Activated CD8-positive, alpha-beta memory T cell treated with anti-CD3 and anti-CD28 coated beads, Interleukin-2, amount 10 ng/mL, durations not matched to agents 7 days and 5 days (primary cell): ENCODE data around the gene ANOS1. TPM values are rescaled to one million over a fixed set of nuclear protein-coding genes. Genes with fewer than 3 reads are reported as not detected.

Experiments
- ATAC-seq: fragments of 150-1000 bp; cut with Tn5 transposase; one replicate; pipeline ENCODE4 v1.10.0; 2021; ENCODE audit warnings: moderate library complexity
- CTCF ChIA-PET: fragments of 350-600 bp; sonication (Branson Sonifier 250); formaldehyde crosslinking; loops from one replicate; lab custom pipeline; 2021; ENCODE audit warnings: antibody characterized with exemption; lab: Charles Lee
- DNase-seq: peaks from one replicate; pipeline ENCODE4 v3.0.0-alpha.2; 2020
- H3K27ac Mint-ChIP-seq: one replicate; pipeline ENCODE4 v1.8.0; 2021; ENCODE audit warnings: mild to moderate bottlenecking, mixed read lengths
- H3K27me3 Mint-ChIP-seq: one replicate; pipeline ENCODE4 v1.8.0; 2021; ENCODE audit warnings: mixed read lengths
- H3K36me3 Mint-ChIP-seq: one replicate; pipeline ENCODE4 v1.8.0; 2021; ENCODE audit warnings: mild to moderate bottlenecking, mixed read lengths
- H3K4me1 Mint-ChIP-seq: one replicate; pipeline ENCODE4 v1.8.0; 2021; ENCODE audit warnings: mixed read lengths
- H3K4me3 Mint-ChIP-seq: one replicate; pipeline ENCODE4 v1.8.0; 2021; ENCODE audit warnings: mild to moderate bottlenecking, moderate library complexity, mixed read lengths
- H3K9me3 Mint-ChIP-seq: one replicate; pipeline ENCODE4 v1.8.0; 2022; ENCODE audit warnings: low read depth, mixed read lengths
- total RNA-seq, 2 experiments: library from RNA; stranded (reverse); gene quantifications; one replicate each; pipeline ENCODE4 v1.2.3, GENCODE V29; 2021

ANOS1 gene
- total RNA-seq, 2 experiments from 2014 or later, result not detected

GRCh38 chrX:8737883-8738282 lies 5.9 kb upstream of the ANOS1 start:
- H3K27ac Mint-ChIP-seq, result no peak overlapping the region
- H3K4me1 Mint-ChIP-seq, result peaks cover under 1% of the 10 kb centered on the region
- H3K9me3 Mint-ChIP-seq, result no peaks in the 10 kb centered on the region
- DNase-seq, result no peak
- no peak for ATAC-seq
- H3K27me3 Mint-ChIP-seq, result peaks cover 10% of the 10 kb centered on the region
- no peaks in the 10 kb centered on the region for H3K36me3 Mint-ChIP-seq
- CTCF ChIA-PET, result interaction anchor here (1.1 to 1.3 kb wide), 4 partner anchors 8 to 741 kb away, joined by 3 to 5 read pairs (median 3); no protein-coding TSS in a partner anchor
- no peak overlapping the region for H3K4me3 Mint-ChIP-seq

DNA sequence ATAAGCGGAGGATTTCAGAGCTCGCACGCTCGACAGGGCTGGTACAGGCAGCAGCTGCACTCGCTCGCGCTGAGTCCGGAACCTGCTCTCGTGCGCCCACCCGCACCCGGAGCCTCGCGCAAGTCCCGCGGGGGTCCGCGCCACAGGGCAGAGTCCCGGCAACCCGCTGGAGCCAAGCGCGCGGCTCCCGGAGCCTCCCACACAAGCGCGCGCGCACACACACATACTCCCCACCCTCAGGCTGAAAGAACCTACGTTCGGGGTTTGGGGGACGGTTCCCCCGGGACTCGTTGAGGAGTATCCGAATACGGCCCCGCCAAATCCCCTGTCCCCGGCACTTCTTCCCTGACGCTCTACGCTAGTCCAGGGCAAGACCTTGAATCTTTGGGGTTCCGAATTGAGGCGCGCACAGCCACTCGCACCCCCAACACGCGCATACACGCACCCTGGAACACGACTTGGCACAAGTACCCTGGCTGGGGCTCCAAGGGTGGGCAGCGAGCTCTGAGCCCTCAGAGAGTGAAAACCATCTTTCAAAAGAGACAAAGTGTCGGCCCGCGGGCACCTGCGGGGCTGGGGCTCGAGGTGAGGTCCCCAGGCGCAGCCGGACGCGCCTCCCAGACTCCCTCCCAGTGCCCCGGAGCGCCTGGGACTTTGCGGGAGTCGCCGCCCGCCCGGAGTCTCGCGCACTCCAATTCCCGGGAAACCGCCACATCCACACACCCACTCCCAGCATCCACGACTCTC lies 952 bp downstream of the ANOS1 start:
- Mint-ChIP-seq H3K27me3 (peaks cover 35% of the 10 kb centered on the region), H3K27ac (no peak overlapping the region), H3K4me3 (no peak overlapping the region), H3K36me3 (no peaks in the 10 kb centered on the region), H3K9me3 (no peaks in the 10 kb centered on the region), H3K4me1 (peaks cover 2% of the 10 kb centered on the region)
- no peak for ATAC-seq
- CTCF ChIA-PET, result no interaction called here
- DNase-seq, result no peak

GRCh38 chrX:8729811-8730210 lies 2.1 kb downstream of the ANOS1 start:
- peaks cover 36% of the 10 kb centered on the region for H3K27me3 Mint-ChIP-seq
- H3K4me1 Mint-ChIP-seq, result peaks cover 2% of the 10 kb centered on the region
- H3K27ac Mint-ChIP-seq, result no peak overlapping the region
- H3K4me3 Mint-ChIP-seq, result no peak overlapping the region
- H3K9me3 Mint-ChIP-seq, result no peaks in the 10 kb centered on the region
- no peak for DNase-seq
- CTCF ChIA-PET, result interaction anchor here (0.8 kb wide), 1 partner anchor 9 kb away, joined by 3 read pairs; no protein-coding TSS in a partner anchor
- ATAC-seq, result no peak
- no peaks in the 10 kb centered on the region for H3K36me3 Mint-ChIP-seq

- Mint-ChIP-seq H3K27ac (no peak overlapping the region), H3K9me3 (no peaks in the 10 kb centered on the region), H3K4me3 (no peak overlapping the region), H3K27me3 (peaks cover 44% of the 10 kb centered on the region), H3K4me1 (peaks cover 2% of the 10 kb centered on the region), H3K36me3 (no peaks in the 10 kb centered on the region)
- DNase-seq, result no peak
- ATAC-seq, result no peak
- CTCF ChIA-PET, result interaction anchor here (0.8 kb wide), 1 partner anchor 10 kb away, joined by 3 read pairs; no protein-coding TSS in a partner anchor
Measured at GRCh38 chrX:8728932-8729535, 2.9 kb downstream of the ANOS1 start.

- H3K27ac Mint-ChIP-seq, result no peak overlapping the region
- H3K27me3 Mint-ChIP-seq, result peaks cover 35% of the 10 kb centered on the region
- DNase-seq (no peak), ATAC-seq (no peak)
- no peak overlapping the region for H3K4me3 Mint-ChIP-seq
- no peaks in the 10 kb centered on the region for H3K36me3 Mint-ChIP-seq
- no peaks in the 10 kb centered on the region for H3K4me1 Mint-ChIP-seq
- CTCF ChIA-PET, result no interaction called here
- H3K9me3 Mint-ChIP-seq, result no peaks in the 10 kb centered on the region
Measured at GRCh38 chrX:8726031-8726652, 5.8 kb downstream of the ANOS1 start.

DNA sequence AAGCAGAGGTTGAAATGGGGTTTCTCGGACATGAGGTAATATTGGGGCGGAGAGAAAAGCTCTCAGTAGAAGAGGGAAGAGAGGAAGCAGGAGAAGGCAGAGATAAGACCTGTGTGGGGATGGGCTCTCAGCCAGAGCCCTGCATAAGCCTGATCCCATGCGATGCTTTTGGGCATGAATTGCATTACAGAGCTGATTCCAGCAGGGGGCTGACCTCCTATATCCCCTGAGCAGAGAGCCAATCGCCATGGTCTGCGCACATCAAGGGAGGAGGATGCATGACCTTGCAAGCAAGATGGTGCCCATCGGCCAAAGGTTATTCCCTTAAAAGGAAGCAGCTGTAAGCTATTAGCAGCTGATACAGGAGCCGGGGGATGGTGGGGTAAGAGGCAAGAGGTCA lies 7.6 kb downstream of the ANOS1 start:
- H3K36me3 Mint-ChIP-seq, result no peaks in the 10 kb centered on the region
- H3K27me3 Mint-ChIP-seq, result peaks cover 25% of the 10 kb centered on the region
- H3K4me3 Mint-ChIP-seq, result no peak overlapping the region
- DNase-seq (no peak), ATAC-seq (no peak)
- CTCF ChIA-PET, result no interaction called here
- no peak overlapping the region for H3K27ac Mint-ChIP-seq
- no peaks in the 10 kb centered on the region for H3K4me1 Mint-ChIP-seq
- no peaks in the 10 kb centered on the region for H3K9me3 Mint-ChIP-seq

GRCh38 chrX:8721536-8721935 lies 10.4 kb downstream of the ANOS1 start:
- H3K4me1 Mint-ChIP-seq, result no peaks in the 10 kb centered on the region
- H3K9me3 Mint-ChIP-seq, result no peaks in the 10 kb centered on the region
- CTCF ChIA-PET, result no interaction called here
- DNase-seq (no peak), ATAC-seq (no peak)
- peaks cover 15% of the 10 kb centered on the region for H3K27me3 Mint-ChIP-seq
- H3K36me3 Mint-ChIP-seq, result no peaks in the 10 kb centered on the region
- no peak overlapping the region for H3K4me3 Mint-ChIP-seq
- H3K27ac Mint-ChIP-seq, result no peak overlapping the region

- DNase-seq, result no peak
- Mint-ChIP-seq H3K27ac (no peak overlapping the region), H3K36me3 (no peaks in the 10 kb centered on the region), H3K4me3 (no peak overlapping the region), H3K4me1 (no peaks in the 10 kb centered on the region), H3K27me3 (peaks cover 15% of the 10 kb centered on the region), H3K9me3 (no peaks in the 10 kb centered on the region)
- CTCF ChIA-PET, result no interaction called here
- no peak for ATAC-seq
Measured at GRCh38 chrX:8720136-8720535, 11.8 kb downstream of the ANOS1 start.

DNA sequence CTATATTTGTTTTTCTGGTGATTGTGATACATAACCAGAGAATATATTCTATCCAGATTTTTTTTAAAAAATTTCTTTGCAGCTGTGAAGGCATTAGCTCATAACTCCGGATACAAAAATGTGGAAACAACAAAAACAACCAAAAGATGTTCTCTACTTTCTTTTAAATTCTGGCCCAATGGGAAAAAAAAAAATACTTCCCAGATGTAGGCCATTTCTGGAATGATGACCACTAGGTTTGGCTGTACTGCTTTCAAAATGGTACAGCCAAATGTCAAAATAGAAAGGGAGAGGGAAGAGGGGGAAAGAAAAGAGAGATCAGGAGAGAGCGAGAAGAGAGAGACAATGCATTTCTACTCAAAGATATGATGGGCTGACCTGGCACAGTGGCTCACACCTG lies 14.6 kb downstream of the ANOS1 start:
- Mint-ChIP-seq H3K27ac (no peak overlapping the region), H3K36me3 (no peaks in the 10 kb centered on the region), H3K9me3 (no peaks in the 10 kb centered on the region), H3K27me3 (no peaks in the 10 kb centered on the region), H3K4me3 (no peak overlapping the region), H3K4me1 (no peaks in the 10 kb centered on the region)
- DNase-seq (no peak), ATAC-seq (no peak)
- CTCF ChIA-PET, result no interaction called here

GRCh38 chrX:8714164-8714563 lies 17.8 kb downstream of the ANOS1 start:
- Mint-ChIP-seq H3K4me3 (no peak overlapping the region), H3K36me3 (no peaks in the 10 kb centered on the region), H3K27ac (no peak overlapping the region), H3K9me3 (no peaks in the 10 kb centered on the region), H3K4me1 (no peaks in the 10 kb centered on the region), H3K27me3 (no peaks in the 10 kb centered on the region)
- no peak for ATAC-seq
- DNase-seq, result no peak
- CTCF ChIA-PET, result no interaction called here

GRCh38 chrX:8711401-8711800 lies 20.5 kb downstream of the ANOS1 start:
- H3K36me3 Mint-ChIP-seq, result no peaks in the 10 kb centered on the region
- no peaks in the 10 kb centered on the region for H3K4me1 Mint-ChIP-seq
- no peak overlapping the region for H3K27ac Mint-ChIP-seq
- H3K27me3 Mint-ChIP-seq, result no peaks in the 10 kb centered on the region
- DNase-seq, result no peak
- CTCF ChIA-PET, result no interaction called here
- no peak overlapping the region for H3K4me3 Mint-ChIP-seq
- no peaks in the 10 kb centered on the region for H3K9me3 Mint-ChIP-seq
- ATAC-seq, result no peak

DNA sequence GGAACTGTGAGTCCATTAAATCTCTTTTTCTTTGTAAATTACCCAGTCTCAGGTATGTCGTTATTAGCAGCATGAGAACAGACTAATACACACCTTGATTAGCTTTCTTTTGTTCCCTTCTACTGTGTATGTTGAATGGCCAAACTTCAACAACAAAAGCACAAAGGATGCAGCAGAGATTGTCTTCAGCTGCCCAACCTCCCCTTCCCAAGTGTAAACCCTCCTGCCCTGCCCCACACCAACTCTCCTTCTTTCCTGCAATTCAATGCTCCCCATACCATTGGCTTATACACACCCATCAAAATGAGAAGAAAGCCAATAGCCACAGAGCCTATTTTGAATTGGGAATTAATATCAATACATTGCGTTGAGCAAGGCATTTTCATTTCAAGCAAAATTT lies 27.8 kb downstream of the ANOS1 start:
- CTCF ChIA-PET, result no interaction called here
- no peaks in the 10 kb centered on the region for H3K27me3 Mint-ChIP-seq
- H3K36me3 Mint-ChIP-seq, result no peaks in the 10 kb centered on the region
- H3K9me3 Mint-ChIP-seq, result no peaks in the 10 kb centered on the region
- no peak for DNase-seq
- H3K4me3 Mint-ChIP-seq, result no peak overlapping the region
- no peak overlapping the region for H3K27ac Mint-ChIP-seq
- H3K4me1 Mint-ChIP-seq, result no peaks in the 10 kb centered on the region
- ATAC-seq, result no peak

- H3K4me3 Mint-ChIP-seq, result no peak overlapping the region
- no peak overlapping the region for H3K27ac Mint-ChIP-seq
- DNase-seq, result no peak
- CTCF ChIA-PET, result no interaction called here
- H3K9me3 Mint-ChIP-seq, result no peaks in the 10 kb centered on the region
- H3K4me1 Mint-ChIP-seq, result no peaks in the 10 kb centered on the region
- no peak for ATAC-seq
- H3K27me3 Mint-ChIP-seq, result peaks cover 7% of the 10 kb centered on the region
- no peaks in the 10 kb centered on the region for H3K36me3 Mint-ChIP-seq
Measured at GRCh38 chrX:8692871-8693270, 39.1 kb downstream of the ANOS1 start.

- peaks cover 9% of the 10 kb centered on the region for H3K27me3 Mint-ChIP-seq
- CTCF ChIA-PET, result no interaction called here
- H3K4me3 Mint-ChIP-seq, result no peak overlapping the region
Measured at GRCh38 chrX:8689473-8689872, 42.5 kb downstream of the ANOS1 start.

More at GRCh38 chrX:8689473-8689872, 42.5 kb downstream of the ANOS1 start:
- no peaks in the 10 kb centered on the region for H3K4me1 Mint-ChIP-seq
- no peak overlapping the region for H3K27ac Mint-ChIP-seq
- no peaks in the 10 kb centered on the region for H3K9me3 Mint-ChIP-seq
- no peak for DNase-seq
- no peak for ATAC-seq
- H3K36me3 Mint-ChIP-seq, result no peaks in the 10 kb centered on the region
